Right lobe of liver (tissue), 6 donors: ENCODE measurements around the gene ALPK3. TPM values are rescaled to one million over a fixed set of nuclear protein-coding genes. Genes with fewer than 3 reads are reported as not detected.

Experiments
- ATAC-seq, 4 donors: fragments of 200-7000 bp; cut with Tn5 transposase; one replicate each; pipeline ENCODE4 v1.9.1; 2020; ENCODE audit warnings: mild to moderate bottlenecking in 4 of 4, moderate library complexity in 4 of 4
- DNase-seq, 3 donors: peaks; one replicate each; pipeline ENCODE4 v3.0.0-alpha.2; 2020
- H3K27ac ChIP-seq, 3 donors: fragments of 200-600 bp; one replicate each; pipeline ENCODE4 v1.8.0; 2022
- H3K27me3 ChIP-seq, 2 donors: fragments of 200-600 bp; one replicate each; pipeline ENCODE4 v1.8.0; 2022
- H3K36me3 ChIP-seq, 4 donors: fragments of 200-600 bp; sonication (generic) in 1 of 4; one replicate each; pipeline versions ENCODE4 v1.5.1 to v1.8.0; 2017 to 2022; ENCODE audit warnings: control low read depth in 1 of 4
- H3K4me1 ChIP-seq, 4 donors: fragments of 200-600 bp; sonication (generic) in 1 of 4; one replicate each; pipeline versions ENCODE4 v1.5.1 to v1.8.0; 2017 to 2022; ENCODE audit warnings: control low read depth in 1 of 4
- H3K4me3 ChIP-seq, 3 donors: fragments of 200-600 bp; one replicate each; pipeline ENCODE4 v1.8.0; 2022
- H3K9me3 ChIP-seq, 4 donors: fragments of 200-600 bp; sonication (generic) in 1 of 4; one replicate each; pipeline versions ENCODE4 v1.5.1 to v1.8.0; 2017 to 2022; ENCODE audit warnings: control low read depth in 1 of 4
- POLR2A ChIP-seq: fragments of 450-650 bp; IDR thresholded peaks from one replicate; pipeline ENCODE4 v1.6.1; 2017; ENCODE audit warnings: antibody characterized with exemption, mild to moderate bottlenecking
- WGBS: methylation state at CpG from one replicate; pipeline ENCODE4 v1.1.6; 2018; ENCODE audit warnings: low coverage, low lambda C conversion rate; ENCODE audit not compliant: insufficient coverage; ENCODE audit errors: missing lambda C conversion rate; 5-methylcytosine and 5-hydroxymethylcytosine counted together
- intact Hi-C, 2 donors: fragments of 100-400 bp; cut with DNase I; formaldehyde crosslinking; loops; one replicate each; pipeline versions ENCODE4 v1.11.2 to v1.14.1; 2022
- total RNA-seq, 6 experiments: library from RNA; depleted of rRNA in 2 of 6; stranded (reverse); fragments of >200 nt in 2 of 6; fragmentation: NEBNext Ultra II Directional in 3 of 6; extraction: Animal tissue kit (Norgen Biotek cat#: 25700) in 3 of 6; gene quantifications; one replicate each; pipeline versions ENCODE4 v1.1.0 to v1.2.4, GENCODE V29; 2016 to 2023
- TF ChIP-seq, protein P1 (sequence below), 4 donors: fragments of 200-600 bp in 3 of 4; fragments of 450-650 bp in 1 of 4; IDR thresholded peaks; one replicate each; pipeline versions ENCODE4 v1.5.1 to v1.8.0; 2016 to 2022; ENCODE audit warnings: antibody characterized with exemption in 4 of 4, mild to moderate bottlenecking in 2 of 4
- donor health status: DM: no; HTN: yes; CAD: no.
- donor health status: DM: no; HTN: no; CAD: no.
- donor health status: DM: no; HTN: no; CAD: no.
- donor health status: DM: no; HTN: yes; CAD: no.
- donor health status: DM: no; HTN: yes; CAD: no.

The ALPK3 gene
- total RNA-seq, 6 experiments from 2014 or later: 1.3 to 12.5 (median 5.5) TPM

DNA sequence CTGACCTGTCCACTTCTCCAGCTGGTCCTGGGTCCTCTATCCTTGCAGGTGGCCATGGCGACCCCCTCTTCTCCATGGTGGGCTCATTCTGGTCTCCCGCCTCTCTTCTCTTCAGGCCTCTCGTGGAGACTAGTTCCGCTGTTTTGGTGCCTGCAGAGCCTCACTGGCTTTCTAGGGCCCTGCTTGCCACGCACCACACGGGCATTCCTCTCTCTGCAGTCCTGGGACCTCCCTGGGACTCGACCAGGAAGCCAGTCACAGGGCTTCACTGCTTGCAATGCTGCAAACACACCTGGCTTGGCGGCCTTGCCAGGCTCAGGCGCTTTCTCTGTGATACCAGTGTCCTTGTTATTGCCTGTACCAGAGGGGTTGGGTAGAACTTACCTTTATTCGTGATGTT lies 76.5 kb downstream of the ALPK3 start:
- H3K4me3 ChIP-seq: no peak overlapping the region
- 75% methylated on average over 10 of the region's 10 CpGs for WGBS
- H3K27me3 ChIP-seq: no peaks in the 10 kb centered on the region
- ATAC-seq (no peak), DNase-seq (no peak)
- H3K36me3 ChIP-seq: peaks cover 0 to 27% (median 13%) of the 10 kb centered on the region in 4 donors
- TF ChIP-seq, protein P1, sequence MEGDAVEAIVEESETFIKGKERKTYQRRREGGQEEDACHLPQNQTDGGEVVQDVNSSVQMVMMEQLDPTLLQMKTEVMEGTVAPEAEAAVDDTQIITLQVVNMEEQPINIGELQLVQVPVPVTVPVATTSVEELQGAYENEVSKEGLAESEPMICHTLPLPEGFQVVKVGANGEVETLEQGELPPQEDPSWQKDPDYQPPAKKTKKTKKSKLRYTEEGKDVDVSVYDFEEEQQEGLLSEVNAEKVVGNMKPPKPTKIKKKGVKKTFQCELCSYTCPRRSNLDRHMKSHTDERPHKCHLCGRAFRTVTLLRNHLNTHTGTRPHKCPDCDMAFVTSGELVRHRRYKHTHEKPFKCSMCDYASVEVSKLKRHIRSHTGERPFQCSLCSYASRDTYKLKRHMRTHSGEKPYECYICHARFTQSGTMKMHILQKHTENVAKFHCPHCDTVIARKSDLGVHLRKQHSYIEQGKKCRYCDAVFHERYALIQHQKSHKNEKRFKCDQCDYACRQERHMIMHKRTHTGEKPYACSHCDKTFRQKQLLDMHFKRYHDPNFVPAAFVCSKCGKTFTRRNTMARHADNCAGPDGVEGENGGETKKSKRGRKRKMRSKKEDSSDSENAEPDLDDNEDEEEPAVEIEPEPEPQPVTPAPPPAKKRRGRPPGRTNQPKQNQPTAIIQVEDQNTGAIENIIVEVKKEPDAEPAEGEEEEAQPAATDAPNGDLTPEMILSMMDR (IDR thresholded peaks at IDR 0.05): no peak
- TF ChIP-seq POLR2A: no peak
- H3K4me1 ChIP-seq: no peaks in the 10 kb centered on the region
- no peaks in the 10 kb centered on the region for H3K9me3 ChIP-seq
- no peak overlapping the region for H3K27ac ChIP-seq
- intact Hi-C loops: no loop called here

DNA sequence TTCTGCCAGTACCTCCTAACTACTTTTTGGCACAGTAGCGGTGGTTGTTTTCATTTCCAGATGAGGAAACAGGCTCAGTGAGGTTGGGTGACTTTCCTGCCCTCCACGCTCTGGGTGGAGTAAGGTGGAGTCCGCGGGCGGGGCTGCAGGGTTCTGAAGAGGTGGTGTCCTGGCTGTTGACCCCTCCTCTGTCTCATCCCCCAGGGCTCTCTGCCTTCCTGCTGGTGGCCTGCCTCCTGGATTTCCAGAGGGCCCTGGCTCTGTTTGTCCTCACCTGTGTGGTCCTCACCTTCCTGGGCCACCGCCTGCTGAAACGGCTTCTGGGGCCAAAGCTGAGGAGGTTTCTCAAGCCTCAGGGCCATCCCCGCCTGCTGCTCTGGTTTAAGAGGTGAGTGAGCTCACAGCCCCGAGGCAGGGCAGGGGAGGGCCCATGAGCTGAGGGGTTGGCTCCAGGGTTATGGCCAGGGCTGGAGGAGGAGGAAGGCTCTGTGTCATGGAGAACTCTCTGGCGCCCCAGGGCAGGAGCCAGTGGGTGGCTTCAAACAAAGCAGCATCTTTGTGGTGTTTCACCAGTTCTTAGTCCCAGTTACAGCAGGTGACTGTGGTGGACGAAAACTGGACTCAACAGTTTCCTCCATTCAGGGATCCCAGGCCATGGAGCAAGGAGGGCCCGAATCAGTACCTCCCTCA lies 77.7 kb downstream of the ALPK3 start:
- Histone ChIP-seq H3K36me3 (peaks cover 0 to 27% (median 13%) of the 10 kb centered on the region in 4 donors), H3K4me1 (no peaks in the 10 kb centered on the region), H3K4me3 (no peak overlapping the region), H3K27me3 (no peaks in the 10 kb centered on the region), H3K27ac (no peak overlapping the region), H3K9me3 (no peaks in the 10 kb centered on the region)
- TF ChIP-seq, protein P1 (IDR thresholded peaks at IDR 0.05): no peak
- no peak for TF ChIP-seq POLR2A
- intact Hi-C loops: no loop called here
- no peak for DNase-seq
- ATAC-seq: peak in 2 of 4 donors; percentile 19 to 24
- 76% methylated on average over 6 of the region's 12 CpGs for WGBS

DNA sequence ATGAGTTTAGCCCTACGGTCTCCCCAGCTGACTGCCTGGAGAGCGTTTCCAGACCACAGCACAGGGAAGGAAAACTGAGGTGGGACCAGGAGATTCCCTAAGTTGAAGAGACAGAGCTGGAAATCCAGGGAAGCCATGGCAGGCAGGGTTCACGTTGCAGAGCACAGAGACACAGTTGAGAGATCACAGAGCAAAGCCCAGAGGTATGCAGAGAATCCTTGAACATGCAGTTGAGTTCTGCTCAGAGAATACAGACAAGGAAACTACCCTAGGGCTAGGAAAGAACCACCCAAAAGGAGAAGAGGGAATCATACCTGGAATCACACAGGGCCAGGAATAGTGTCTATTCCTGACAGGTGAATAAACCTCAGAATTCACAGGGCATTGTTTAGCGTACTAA lies 81.6 kb downstream of the ALPK3 start:
- H3K27me3 ChIP-seq: no peaks in the 10 kb centered on the region
- no peak overlapping the region for H3K27ac ChIP-seq
- no peaks in the 10 kb centered on the region for H3K4me1 ChIP-seq
- H3K9me3 ChIP-seq: no peaks in the 10 kb centered on the region
- H3K36me3 ChIP-seq: peaks cover 0 to 21% (median 6%) of the 10 kb centered on the region in 4 donors
- intact Hi-C loops: no loop called here
- WGBS: 84% methylated on average over 4 of the region's 4 CpGs
- no peak for ATAC-seq
- no peak for TF ChIP-seq POLR2A
- TF ChIP-seq, protein P1 (IDR thresholded peaks at IDR 0.05): no peak
- H3K4me3 ChIP-seq: no peak overlapping the region
- no peak for DNase-seq

DNA sequence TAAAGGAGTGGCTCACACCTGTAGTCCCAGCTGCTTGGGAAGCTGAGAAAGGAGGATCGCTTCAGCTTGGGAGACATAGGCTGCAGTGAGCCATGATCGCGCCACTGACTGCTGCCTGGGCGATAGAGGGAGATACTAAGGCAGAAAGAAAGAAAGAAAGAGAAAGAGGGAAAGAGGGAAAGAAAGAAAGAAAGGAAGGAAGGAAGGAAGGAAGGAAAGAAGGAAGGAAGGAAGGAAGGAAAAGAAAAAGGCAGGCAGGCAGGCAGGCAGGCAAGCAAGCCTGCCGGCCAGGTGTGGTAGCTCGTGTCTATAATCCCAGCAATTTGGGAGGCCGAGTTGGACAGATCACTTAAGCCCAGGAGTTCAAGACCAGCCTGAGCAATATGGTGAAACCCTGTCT lies 82.6 kb downstream of the ALPK3 start:
- no peak overlapping the region for H3K27ac ChIP-seq
- no peak for DNase-seq
- intact Hi-C loops: no loop called here

More for the DNA sequence above, 82.6 kb downstream of the ALPK3 start:
- H3K36me3 ChIP-seq: peaks cover 0 to 18% (median 4%) of the 10 kb centered on the region in 4 donors
- no peaks in the 10 kb centered on the region for H3K27me3 ChIP-seq
- H3K4me3 ChIP-seq: no peak overlapping the region
- H3K9me3 ChIP-seq: no peaks in the 10 kb centered on the region
- H3K4me1 ChIP-seq: no peaks in the 10 kb centered on the region
- 84% methylated on average over 7 of the region's 7 CpGs for WGBS
- TF ChIP-seq POLR2A: no peak
- TF ChIP-seq, protein P1 (IDR thresholded peaks at IDR 0.05): no peak
- no peak for ATAC-seq
